CD4-positive, CD25-positive, alpha-beta regulatory T cell (primary cell): ENCODE results near the gene CRIP3. TPM values are rescaled to one million over a fixed set of nuclear protein-coding genes. Genes with fewer than 3 reads are reported as not detected.

Experiments
- ATAC-seq, 2 donors: fragments of 150-1000 bp; cut with Tn5 transposase; one replicate each; pipeline ENCODE4 v1.10.0; 2021; ENCODE audit warnings: low read depth in 2 of 2, moderate number of reproducible peaks in 2 of 2, moderate library complexity in 1 of 2
- DNase-seq, 3 donors: peaks; one replicate each; pipeline versions ENCODE4 v3.0.0 to v3.0.0-alpha.2; 2012 to 2022; ENCODE audit warnings: mixed read lengths in 1 of 3
- H3K27ac ChIP-seq: one replicate; pipeline ENCODE4 v1.7.0; 2013; ENCODE audit warnings: mild to moderate bottlenecking, low read length; ENCODE audit not compliant: insufficient read depth, poor library complexity, severe bottlenecking
- H3K27me3 ChIP-seq: one replicate; pipeline ENCODE4 v1.7.0; 2013; ENCODE audit warnings: low read length; ENCODE audit not compliant: control insufficient read depth, insufficient read depth
- H3K36me3 ChIP-seq: one replicate; pipeline ENCODE4 v1.7.0; 2013; ENCODE audit warnings: mild to moderate bottlenecking, low read length, moderate library complexity; ENCODE audit not compliant: control insufficient read depth, insufficient read depth
- H3K4me1 ChIP-seq: 2 replicates; pipeline ENCODE4 v1.7.0; 2013; ENCODE audit warnings: mild to moderate bottlenecking, low read length; ENCODE audit not compliant: insufficient read depth, control insufficient read depth, poor library complexity, severe bottlenecking
- H3K4me3 ChIP-seq: one replicate; pipeline ENCODE4 v1.7.0; 2013; ENCODE audit warnings: low read depth, mild to moderate bottlenecking, low read length, moderate library complexity
- H3K9me3 ChIP-seq, 2 experiments: 1 replicate in 1 of 2; 2 replicates in 1 of 2; pipeline ENCODE4 v1.7.0; 2013; ENCODE audit warnings: low read length in 2 of 2, mild to moderate bottlenecking in 1 of 2, moderate library complexity in 1 of 2; ENCODE audit not compliant: control insufficient read depth in 2 of 2
- H3K27ac Mint-ChIP-seq, 3 donors: one replicate each; pipeline ENCODE4 v1.8.0; 2020 to 2022; ENCODE audit warnings: mild to moderate bottlenecking in 3 of 3, mixed read lengths in 3 of 3, moderate library complexity in 2 of 3
- H3K27me3 Mint-ChIP-seq: one replicate; pipeline ENCODE4 v1.8.0; 2022; ENCODE audit warnings: mild to moderate bottlenecking, mixed read lengths
- H3K36me3 Mint-ChIP-seq: one replicate; pipeline ENCODE4 v1.8.0; 2020; ENCODE audit warnings: mixed read lengths
- H3K4me1 Mint-ChIP-seq, 4 donors: one replicate each; pipeline ENCODE4 v1.8.0; 2020 to 2022; ENCODE audit warnings: mixed read lengths in 4 of 4, mild to moderate bottlenecking in 1 of 4
- H3K4me3 Mint-ChIP-seq, 4 donors: one replicate each; pipeline ENCODE4 v1.8.0; 2020 to 2022; ENCODE audit warnings: mild to moderate bottlenecking in 4 of 4, mixed read lengths in 4 of 4, moderate library complexity in 3 of 4
- H3K9me3 Mint-ChIP-seq, 7 donors: one replicate each; pipeline ENCODE4 v1.8.0; 2020 to 2022; ENCODE audit warnings: mixed read lengths in 7 of 7, mild to moderate bottlenecking in 3 of 7, moderate library complexity in 2 of 7
- polyA plus RNA-seq, 4 donors: library from polyadenylated mRNA; unstranded; fragments of 300-500 nt; fragmentation: Illumina TruSeq; gene quantifications; one replicate each; pipeline ENCODE4 v1.2.3, GENCODE V29; 2021
- total RNA-seq: library from RNA; stranded (reverse); gene quantifications from one replicate; pipeline ENCODE4 v1.2.3, GENCODE V29; 2022

Gene CRIP3
- total and polyA plus RNA-seq, 5 donors from 2014 or later = 0.35 to 3.8 TPM; not detected in 3

DNA sequence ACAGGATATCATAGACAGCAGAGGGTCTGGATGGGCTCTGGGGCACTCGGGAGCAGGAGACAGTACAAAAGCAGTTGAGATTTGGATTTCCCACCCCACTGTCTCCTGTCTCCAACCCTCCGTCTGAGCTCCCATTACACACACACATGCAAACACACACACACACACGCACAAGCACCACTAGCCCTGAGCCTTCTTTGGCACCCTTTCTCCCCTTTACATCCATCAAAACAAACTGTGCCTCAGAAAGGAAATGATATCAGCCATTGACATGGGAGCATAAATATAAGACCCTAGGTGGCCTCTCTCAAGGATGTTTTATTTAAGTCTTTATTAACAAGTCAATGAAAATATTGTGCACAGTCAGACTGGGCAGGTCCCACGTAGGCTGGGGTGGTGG lies 47.8 kb downstream of the CRIP3 start:
- no peak for DNase-seq
- H3K4me3 ChIP-seq = no peak overlapping the region
- H3K4me1 ChIP-seq = peaks cover 4% of the 10 kb centered on the region
- Mint-ChIP-seq H3K36me3 (no peaks in the 10 kb centered on the region), H3K27ac (peak overlapping the region in 1 of 3 donors; percentile 48), H3K4me3 (no peak overlapping the region), H3K27me3 (no peaks in the 10 kb centered on the region), H3K9me3 (no peaks in the 10 kb centered on the region), H3K4me1 (peaks cover 0 to 10% (median under 1%) of the 10 kb centered on the region in 4 donors)
- H3K9me3 ChIP-seq = no peaks in the 10 kb centered on the region
- H3K36me3 ChIP-seq = no peaks in the 10 kb centered on the region
- H3K27me3 ChIP-seq = no peaks in the 10 kb centered on the region
- ATAC-seq = no peak
- no peak overlapping the region for H3K27ac ChIP-seq

DNA sequence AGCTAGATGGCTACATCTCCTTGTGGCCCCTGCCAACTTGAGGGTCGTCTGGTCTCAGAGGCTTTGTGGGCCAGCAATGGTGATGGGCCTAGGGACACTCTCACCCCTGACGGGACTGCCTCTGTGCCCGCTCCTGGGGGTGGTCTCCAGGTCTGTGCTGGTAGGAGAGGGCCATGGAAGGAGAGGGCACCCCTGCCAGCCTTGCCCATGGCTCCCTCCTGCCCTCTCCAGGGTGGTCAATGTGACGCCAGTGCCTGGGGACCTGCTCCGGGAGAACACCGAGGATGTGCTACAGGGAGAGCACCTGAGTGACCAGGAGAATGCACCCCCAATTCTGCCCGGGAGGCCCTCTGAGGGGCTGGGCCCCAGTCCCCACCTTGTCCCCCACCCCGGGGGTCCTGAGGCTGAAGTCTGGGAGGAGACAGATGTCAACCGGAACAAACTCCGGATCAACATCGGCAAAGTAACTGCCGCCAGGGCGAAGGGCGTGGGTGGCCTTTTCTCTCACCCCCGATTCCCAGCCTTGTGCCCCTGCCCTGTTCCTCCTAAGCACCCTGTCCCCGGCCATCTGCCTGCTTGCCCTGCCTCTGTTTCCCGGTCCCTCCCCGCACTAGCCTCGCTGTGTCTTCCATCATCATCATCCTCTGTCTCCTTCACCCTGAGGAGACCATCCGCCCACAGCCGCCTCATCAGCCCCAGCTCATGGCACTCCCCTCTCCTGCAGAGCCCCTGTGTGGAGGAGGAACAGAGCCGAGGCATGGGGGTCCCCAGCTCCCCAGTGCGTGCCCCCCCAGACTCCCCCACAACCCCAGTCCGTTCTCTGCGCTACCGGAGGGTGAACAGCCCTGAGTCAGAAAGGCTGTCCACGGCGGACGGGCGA lies 49.6 kb downstream of the CRIP3 start:
- no peaks in the 10 kb centered on the region for H3K36me3 Mint-ChIP-seq
- H3K9me3 Mint-ChIP-seq = no peaks in the 10 kb centered on the region
- Histone ChIP-seq H3K9me3 (no peaks in the 10 kb centered on the region), H3K27ac (no peak overlapping the region), H3K4me3 (no peak overlapping the region), H3K27me3 (no peaks in the 10 kb centered on the region), H3K36me3 (no peaks in the 10 kb centered on the region), H3K4me1 (peaks cover 4% of the 10 kb centered on the region)
- no peak for ATAC-seq
- H3K4me1 Mint-ChIP-seq = peaks cover 0 to 12% (median under 1%) of the 10 kb centered on the region in 4 donors
- no peak overlapping the region for H3K27ac Mint-ChIP-seq
- DNase-seq = no peak
- H3K27me3 Mint-ChIP-seq = no peaks in the 10 kb centered on the region
- H3K4me3 Mint-ChIP-seq = no peak overlapping the region

- no peaks in the 10 kb centered on the region for H3K4me1 ChIP-seq
- H3K4me3 ChIP-seq = no peak overlapping the region
- DNase-seq (no peak), ATAC-seq (no peak)
- H3K27ac ChIP-seq = no peak overlapping the region
- no peaks in the 10 kb centered on the region for H3K27me3 Mint-ChIP-seq
- H3K4me3 Mint-ChIP-seq = no peak overlapping the region
- no peaks in the 10 kb centered on the region for H3K9me3 ChIP-seq
- H3K27me3 ChIP-seq = no peaks in the 10 kb centered on the region
- no peaks in the 10 kb centered on the region for H3K36me3 Mint-ChIP-seq
- H3K27ac Mint-ChIP-seq = peak overlapping the region in 1 of 3 donors; percentile 52
- H3K36me3 ChIP-seq = no peaks in the 10 kb centered on the region
- peaks cover 0 to 7% (median under 1%) of the 10 kb centered on the region in 4 donors for H3K4me1 Mint-ChIP-seq
- H3K9me3 Mint-ChIP-seq = no peaks in the 10 kb centered on the region
These were observed 50.4 kb downstream of the CRIP3 start for GRCh38 chr6:43258180-43258579.

GRCh38 chr6:43257367-43258145 lies 51.1 kb downstream of the CRIP3 start:
- H3K4me3 Mint-ChIP-seq = no peak overlapping the region
- H3K27ac Mint-ChIP-seq = peak overlapping the region in 2 of 3 donors; percentile 39 to 52
- no peak for ATAC-seq

DNA sequence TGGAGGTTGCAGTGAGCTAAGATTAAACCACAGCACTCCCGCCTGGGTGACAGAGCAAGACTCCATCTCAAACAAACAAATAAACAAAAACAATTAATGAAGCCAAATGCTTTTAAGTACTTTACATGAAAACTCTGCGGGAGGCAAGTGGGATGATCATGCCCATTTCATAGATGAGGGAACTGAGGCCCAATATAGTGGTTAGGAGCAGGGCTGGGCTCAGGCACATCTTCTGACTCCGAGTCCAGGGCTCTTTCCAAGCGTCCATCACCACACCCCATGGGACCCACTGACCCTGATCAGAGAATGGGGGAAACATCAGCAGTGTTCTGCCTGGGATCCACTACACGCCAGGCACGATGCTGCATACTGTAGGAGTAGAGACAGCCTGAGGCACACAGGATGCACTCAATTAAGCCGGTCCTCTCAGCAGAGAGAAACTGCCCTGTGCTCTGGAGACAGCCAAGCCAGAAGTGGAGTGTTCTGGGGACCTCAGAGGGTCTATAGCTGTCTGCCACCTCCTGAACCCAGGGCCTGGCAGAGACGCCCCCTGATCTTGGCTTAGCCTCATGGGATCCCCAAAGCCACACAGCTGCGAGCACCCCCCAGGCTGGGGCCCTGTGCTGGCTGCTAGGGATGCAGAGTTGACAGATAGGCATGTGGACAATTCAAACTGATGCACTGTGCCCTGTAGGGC lies 51.8 kb downstream of the CRIP3 start:
- Mint-ChIP-seq H3K36me3 (no peaks in the 10 kb centered on the region), H3K4me1 (peaks cover 0 to 8% (median under 1%) of the 10 kb centered on the region in 4 donors), H3K9me3 (no peaks in the 10 kb centered on the region), H3K27ac (no peak overlapping the region), H3K4me3 (no peak overlapping the region), H3K27me3 (no peaks in the 10 kb centered on the region)
- H3K27ac ChIP-seq = no peak overlapping the region
- no peak for ATAC-seq
- no peaks in the 10 kb centered on the region for H3K4me1 ChIP-seq
- H3K9me3 ChIP-seq = no peaks in the 10 kb centered on the region
- no peak for DNase-seq
- no peaks in the 10 kb centered on the region for H3K36me3 ChIP-seq
- H3K4me3 ChIP-seq = no peak overlapping the region
- no peaks in the 10 kb centered on the region for H3K27me3 ChIP-seq

More at GRCh38 chr6:43257367-43258145, 51.1 kb downstream of the CRIP3 start:
- H3K27ac ChIP-seq = no peak overlapping the region
- H3K27me3 ChIP-seq = no peaks in the 10 kb centered on the region
- no peaks in the 10 kb centered on the region for H3K36me3 ChIP-seq
- Mint-ChIP-seq H3K9me3 (no peaks in the 10 kb centered on the region), H3K27me3 (no peaks in the 10 kb centered on the region), H3K4me1 (peaks cover 0 to 7% (median under 1%) of the 10 kb centered on the region in 4 donors), H3K36me3 (no peaks in the 10 kb centered on the region)
- no peak for DNase-seq
- no peak overlapping the region for H3K4me3 ChIP-seq
- no peaks in the 10 kb centered on the region for H3K4me1 ChIP-seq
- no peaks in the 10 kb centered on the region for H3K9me3 ChIP-seq

Other genes with a start within 250 kb of the CRIP3 start
- 29.3 TPM for gene MRPL2, start 249.4 kb downstream of the CRIP3 start, total RNA-seq
- 10 to 100 TPM; 45.2 to 52.6 (median 48.3) TPM for gene MRPL2, start 249.4 kb downstream of the CRIP3 start, polyA plus RNA-seq
- gene KLC4, start 249.2 kb downstream of the CRIP3 start, total RNA-seq = 33.5 TPM
- gene KLC4, start 249.2 kb downstream of the CRIP3 start, polyA plus RNA-seq = 10 to 100 TPM in 3 of 4 donors, 1 to 10 TPM in 1; 9.3 to 15.5 (median 12.6) TPM
- gene PTK7, start 232.5 kb downstream of the CRIP3 start, total RNA-seq = 2.3 TPM
- gene PTK7, start 232.5 kb downstream of the CRIP3 start, polyA plus RNA-seq = under 1 TPM in 1 of 4 donors, not detected in 3; 0.25 TPM
- gene SRF, start 137.6 kb downstream of the CRIP3 start, total RNA-seq = 24.0 TPM
- gene SRF, start 137.6 kb downstream of the CRIP3 start, polyA plus RNA-seq = 1 to 10 TPM; 3.3 to 5.8 (median 4.5) TPM
- 81.2 TPM for gene CUL9, start 126.6 kb downstream of the CRIP3 start, total RNA-seq
- 10 to 100 TPM; 22.5 to 26.0 (median 23.8) TPM for gene CUL9, start 126.6 kb downstream of the CRIP3 start, polyA plus RNA-seq
- gene DNPH1, start 79.3 kb downstream of the CRIP3 start, total RNA-seq = 36.6 TPM
- gene DNPH1, start 79.3 kb downstream of the CRIP3 start, polyA plus RNA-seq = 100 to 1,000 TPM; 190 to 234 (median 206) TPM
- 0.22 TPM for gene TTBK1, start 65.3 kb downstream of the CRIP3 start, total RNA-seq
- gene TTBK1, start 65.3 kb downstream of the CRIP3 start, polyA plus RNA-seq = not detected
- gene SLC22A7, start 10.6 kb downstream of the CRIP3 start, total RNA-seq = not detected
- not detected for gene SLC22A7, start 10.6 kb downstream of the CRIP3 start, polyA plus RNA-seq
- 32.9 TPM for gene ZNF318, start 60.8 kb upstream of the CRIP3 start, total RNA-seq
- gene ZNF318, start 60.8 kb upstream of the CRIP3 start, polyA plus RNA-seq = 1 to 10 TPM; 4.3 to 6.3 (median 5.6) TPM
- 81.7 TPM for gene ABCC10, start 118.7 kb upstream of the CRIP3 start, total RNA-seq
- gene ABCC10, start 118.7 kb upstream of the CRIP3 start, polyA plus RNA-seq = 10 to 100 TPM; 17.9 to 23.3 (median 18.5) TPM
- gene DLK2, start 146.7 kb upstream of the CRIP3 start, total RNA-seq = 0.76 TPM
- under 1 TPM in 3 of 4 donors, not detected in 1; 0.20 to 0.87 (median 0.70) TPM for gene DLK2, start 146.7 kb upstream of the CRIP3 start, polyA plus RNA-seq
- gene TJAP1, start 168.7 kb upstream of the CRIP3 start, total RNA-seq = 36.3 TPM
- gene TJAP1, start 168.7 kb upstream of the CRIP3 start, polyA plus RNA-seq = 1 to 10 TPM; 5.5 to 9.5 (median 6.6) TPM
- 0.30 TPM for gene LRRC73, start 201.5 kb upstream of the CRIP3 start, total RNA-seq
- gene LRRC73, start 201.5 kb upstream of the CRIP3 start, polyA plus RNA-seq = not detected
- gene YIPF3, start 208.1 kb upstream of the CRIP3 start, total RNA-seq = 59.2 TPM
- gene YIPF3, start 208.1 kb upstream of the CRIP3 start, polyA plus RNA-seq = 100 to 1,000 TPM; 101 to 135 (median 117) TPM
- 26.8 TPM for gene POLR1C, start 208.3 kb upstream of the CRIP3 start, total RNA-seq
- gene POLR1C, start 208.3 kb upstream of the CRIP3 start, polyA plus RNA-seq = 10 to 100 TPM in 2 of 4 donors, 1 to 10 TPM in 2; 8.4 to 20.5 (median 11.5) TPM